Measurements from ENCODE around the gene ACR.

The ACR gene

GRCh38 chr22:50717709-50718351 is 20.2 kb upstream of the ACR start:
- DNase-seq (ENCODE audit: low read depth) = no peak

GRCh38 chr22:50718352-50718709 is 19.7 kb upstream of the ACR start:
- no peak for DNase-seq (ENCODE audit: low read depth)

GRCh38 chr22:50719814-50720300 is 18.1 kb upstream of the ACR start:
- DNase-seq (ENCODE audit: low read depth) = no peak

DNA sequence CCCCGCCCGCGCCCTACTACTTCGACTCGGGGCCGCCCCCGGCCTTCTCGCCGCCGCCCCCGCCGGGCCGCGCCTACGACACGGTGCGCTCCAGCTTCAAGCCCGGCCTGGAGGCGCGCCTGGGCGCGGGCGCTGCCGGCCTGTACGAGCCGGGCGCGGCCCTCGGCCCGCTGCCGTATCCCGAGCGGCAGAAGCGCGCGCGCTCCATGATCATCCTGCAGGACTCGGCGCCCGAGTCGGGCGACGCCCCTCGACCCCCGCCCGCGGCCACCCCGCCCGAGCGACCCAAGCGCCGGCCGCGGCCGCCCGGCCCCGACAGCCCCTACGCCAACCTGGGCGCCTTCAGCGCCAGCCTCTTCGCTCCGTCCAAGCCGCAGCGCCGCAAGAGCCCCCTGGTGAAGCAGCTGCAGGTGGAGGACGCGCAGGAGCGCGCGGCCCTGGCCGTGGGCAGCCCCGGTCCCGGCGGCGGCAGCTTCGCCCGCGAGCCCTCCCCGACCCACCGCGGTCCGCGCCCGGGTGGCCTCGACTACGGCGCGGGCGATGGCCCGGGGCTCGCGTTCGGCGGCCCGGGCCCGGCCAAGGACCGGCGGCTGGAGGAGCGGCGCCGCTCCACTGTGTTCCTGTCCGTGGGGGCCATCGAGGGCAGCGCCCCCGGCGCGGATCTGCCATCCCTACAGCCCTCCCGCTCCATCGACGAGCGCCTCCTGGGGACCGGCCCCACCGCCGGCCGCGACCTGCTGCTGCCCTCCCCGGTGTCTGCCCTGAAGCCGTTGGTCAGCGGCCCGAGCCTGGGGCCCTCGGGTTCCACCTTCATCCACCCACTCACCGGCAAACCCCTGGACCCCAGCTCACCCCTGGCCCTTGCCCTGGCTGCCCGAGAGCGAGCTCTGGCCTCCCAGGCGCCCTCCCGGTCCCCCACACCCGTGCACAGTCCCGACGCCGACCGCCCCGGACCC is 17.4 kb upstream of the ACR start:
- DNase-seq (ENCODE audit: low read depth) = peak; percentile 31

- no peak for DNase-seq (ENCODE audit: low read depth)
These were observed 16.7 kb upstream of the ACR start for GRCh38 chr22:50721257-50721844.

DNA sequence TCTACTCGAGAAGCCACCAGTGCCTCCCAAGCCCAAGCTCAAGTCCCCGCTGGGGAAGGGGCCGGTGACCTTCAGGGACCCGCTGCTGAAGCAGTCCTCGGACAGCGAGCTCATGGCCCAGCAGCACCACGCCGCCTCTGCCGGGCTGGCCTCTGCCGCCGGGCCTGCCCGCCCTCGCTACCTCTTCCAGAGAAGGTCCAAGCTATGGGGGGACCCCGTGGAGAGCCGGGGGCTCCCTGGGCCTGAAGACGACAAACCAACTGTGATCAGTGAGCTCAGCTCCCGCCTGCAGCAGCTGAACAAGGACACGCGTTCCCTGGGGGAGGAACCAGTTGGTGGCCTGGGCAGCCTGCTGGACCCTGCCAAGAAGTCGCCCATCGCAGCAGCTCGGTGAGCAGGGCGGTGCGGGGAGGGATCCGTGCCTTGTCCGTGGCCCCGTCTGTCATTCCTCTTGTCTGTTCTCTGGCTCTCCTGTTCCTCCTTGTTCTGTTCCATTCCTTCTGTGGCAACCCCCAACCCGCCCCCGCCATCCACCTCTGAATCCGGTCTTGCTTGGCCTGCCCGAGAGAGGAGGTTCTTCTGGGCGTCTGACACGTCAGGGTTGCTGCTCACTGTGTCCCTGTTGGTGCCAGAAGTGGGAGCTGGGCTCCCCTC is 15.8 kb upstream of the ACR start:
- no peak for DNase-seq (ENCODE audit: low read depth)

DNA sequence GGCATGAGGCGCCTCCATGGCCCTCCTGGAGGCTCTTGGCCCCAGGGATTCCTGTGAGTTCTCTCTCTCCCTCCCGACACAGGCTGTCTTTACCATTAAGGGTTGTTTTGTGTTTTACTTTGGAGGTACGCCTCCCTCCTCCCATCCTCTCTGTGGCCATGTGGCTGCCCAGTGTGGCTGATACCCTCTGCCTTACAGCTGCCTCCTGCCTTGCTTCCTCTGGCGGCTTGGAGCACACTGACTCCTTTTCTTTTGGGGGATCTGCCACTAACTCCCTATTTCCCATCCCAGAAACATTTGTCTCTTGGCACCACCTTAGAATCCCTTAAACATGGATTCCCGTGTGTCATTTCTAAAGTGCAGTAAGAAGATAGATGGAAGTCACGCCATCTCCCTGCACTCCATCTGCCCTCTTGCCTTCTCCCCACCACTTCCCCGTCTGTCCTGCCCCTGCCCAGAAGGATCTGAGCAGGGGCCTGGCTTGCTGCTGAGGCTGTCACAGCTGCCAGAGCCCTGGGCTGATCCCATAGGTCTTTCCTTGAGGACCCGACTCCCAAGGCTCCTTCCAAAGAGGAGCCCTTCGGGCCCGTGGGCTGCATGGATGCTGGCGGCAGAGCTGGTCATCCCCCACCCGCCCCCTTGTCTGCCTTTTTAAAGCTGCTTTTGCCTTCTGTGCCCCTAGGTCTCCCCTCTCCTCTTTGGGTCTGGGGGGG is 15.1 kb upstream of the ACR start:
- no peak for DNase-seq (ENCODE audit: low read depth)

DNA sequence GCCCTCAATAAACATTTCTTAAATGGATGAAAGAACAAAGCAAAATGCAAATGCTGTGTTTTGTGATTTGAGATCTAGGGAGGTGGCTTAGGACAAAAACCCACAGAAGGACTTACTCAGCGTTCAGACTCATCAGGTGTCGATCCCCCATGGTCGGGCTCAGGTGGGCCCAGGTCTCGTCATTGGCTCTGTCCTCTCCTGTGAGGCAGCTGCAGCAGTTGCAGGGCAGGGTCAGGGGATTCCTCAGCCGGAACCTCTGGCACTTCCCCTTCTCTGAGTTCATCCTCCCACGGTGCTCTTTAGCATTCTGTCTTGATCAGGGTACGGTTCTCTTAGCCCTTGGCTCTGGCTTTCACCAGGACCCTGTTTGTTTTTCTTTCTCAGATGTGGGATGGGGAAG is 14.0 kb upstream of the ACR start:
- DNase-seq (ENCODE audit: low read depth) = no peak

DNA sequence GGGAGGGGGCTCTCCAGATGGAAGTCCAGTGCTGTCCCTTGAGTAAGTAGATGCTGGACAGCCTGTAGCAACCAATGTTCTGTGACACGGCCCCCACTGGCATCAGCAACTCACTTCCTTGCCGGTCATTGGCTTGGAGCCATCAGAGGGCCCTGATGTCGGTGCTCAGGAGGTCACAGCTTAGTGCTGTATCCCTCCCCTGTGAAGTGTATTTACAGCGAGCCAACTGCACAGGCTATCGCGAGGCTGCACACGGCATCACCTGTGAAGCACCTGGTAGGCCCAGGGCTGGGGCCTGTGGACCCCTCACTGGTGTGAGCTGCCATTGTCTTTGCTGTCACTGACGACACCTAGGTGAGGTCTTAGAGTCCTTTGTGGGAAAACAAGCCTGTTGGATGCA is 13.4 kb upstream of the ACR start:
- DNase-seq (ENCODE audit: low read depth) = no peak

DNA sequence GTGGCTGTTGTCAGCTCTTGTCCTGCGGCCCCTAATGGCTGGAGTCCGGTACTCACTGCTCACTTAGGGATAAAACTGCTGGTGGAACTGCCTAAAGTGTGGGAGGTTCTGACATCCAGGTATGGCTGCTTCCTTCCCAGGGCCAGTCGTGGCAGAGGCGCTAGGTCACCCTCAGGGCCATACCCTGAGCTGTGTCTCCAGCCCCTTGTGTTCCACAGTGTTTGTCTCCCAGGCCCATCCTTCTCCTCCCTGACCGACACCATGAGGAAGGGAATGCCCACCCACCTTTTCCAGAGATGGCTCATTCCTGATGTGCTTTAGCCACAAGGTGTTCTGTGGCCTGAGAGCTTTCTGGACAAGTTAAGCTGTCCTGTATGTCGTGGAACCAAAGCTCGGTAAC is 12.4 kb upstream of the ACR start:
- no peak for DNase-seq (ENCODE audit: low read depth)

GRCh38 chr22:50726643-50727340 is 11.2 kb upstream of the ACR start:
- no peak for DNase-seq (ENCODE audit: low read depth)

- no peak for DNase-seq (ENCODE audit: low read depth)
These were observed 10.1 kb upstream of the ACR start for GRCh38 chr22:50727678-50728522.

DNA sequence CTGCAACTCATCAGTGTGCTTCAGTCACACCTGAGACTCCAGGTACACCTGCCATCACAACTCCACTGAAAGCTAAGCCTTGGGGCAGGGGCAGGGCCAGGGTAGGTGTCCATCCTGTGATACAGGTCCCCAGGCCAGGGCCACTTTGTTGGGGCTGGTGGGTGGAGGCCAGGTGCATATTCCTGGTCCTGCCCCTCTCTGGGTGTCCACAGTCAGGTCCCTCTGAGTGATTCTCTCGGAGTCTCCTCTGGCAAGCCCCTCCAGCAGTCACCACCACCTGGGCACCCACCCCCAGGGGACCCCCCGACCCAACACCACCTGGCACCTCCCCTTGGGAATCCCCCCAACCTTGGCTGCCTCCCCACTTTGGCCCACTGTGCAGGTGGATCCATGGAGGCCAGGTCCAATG is 9.5 kb upstream of the ACR start:
- DNase-seq (ENCODE audit: low read depth) = no peak

- no peak for DNase-seq (ENCODE audit: low read depth)
These were observed 8.5 kb upstream of the ACR start for GRCh38 chr22:50729391-50730012.

DNA sequence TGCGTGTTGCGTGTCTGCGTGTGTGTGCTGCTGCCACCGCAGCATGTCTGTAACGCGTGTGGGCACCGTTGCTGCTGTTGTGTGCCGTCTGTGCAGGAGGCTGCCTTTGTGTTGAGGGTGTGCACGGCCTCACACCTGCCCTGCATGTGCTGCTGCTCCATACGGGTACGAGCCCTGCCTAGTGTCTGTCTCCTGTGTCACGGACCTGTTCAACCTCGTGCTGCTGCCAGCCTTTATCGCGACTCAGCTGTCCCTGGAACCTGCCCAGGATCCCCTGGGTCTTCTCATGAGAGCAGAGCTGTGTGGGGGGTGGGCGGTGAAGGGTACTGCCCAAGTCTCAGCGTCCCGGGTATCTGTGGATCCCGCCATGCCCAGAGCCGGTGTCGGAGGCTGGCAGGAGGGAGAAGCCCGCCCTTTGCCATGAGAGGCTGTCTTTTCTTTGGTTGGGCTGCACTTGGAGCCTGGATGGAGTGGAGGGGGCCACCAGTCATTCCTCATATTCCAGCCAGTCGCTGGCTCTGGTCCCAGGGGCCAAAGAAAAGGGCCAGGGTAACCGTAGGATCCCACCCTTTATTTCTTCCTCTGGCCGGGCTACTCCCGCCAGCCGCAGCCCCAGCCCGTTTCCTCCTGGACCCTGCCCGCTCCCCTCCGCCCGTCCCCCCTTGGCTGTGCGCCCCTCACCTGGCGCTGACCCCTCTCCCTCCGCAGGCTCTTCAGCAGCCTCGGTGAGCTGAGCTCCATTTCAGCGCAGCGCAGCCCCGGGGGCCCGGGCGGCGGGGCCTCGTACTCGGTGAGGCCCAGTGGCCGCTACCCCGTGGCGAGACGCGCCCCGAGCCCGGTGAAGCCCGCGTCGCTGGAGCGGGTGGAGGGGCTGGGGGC is 7.8 kb upstream of the ACR start:
- DNase-seq (ENCODE audit: low read depth) = no peak

DNA sequence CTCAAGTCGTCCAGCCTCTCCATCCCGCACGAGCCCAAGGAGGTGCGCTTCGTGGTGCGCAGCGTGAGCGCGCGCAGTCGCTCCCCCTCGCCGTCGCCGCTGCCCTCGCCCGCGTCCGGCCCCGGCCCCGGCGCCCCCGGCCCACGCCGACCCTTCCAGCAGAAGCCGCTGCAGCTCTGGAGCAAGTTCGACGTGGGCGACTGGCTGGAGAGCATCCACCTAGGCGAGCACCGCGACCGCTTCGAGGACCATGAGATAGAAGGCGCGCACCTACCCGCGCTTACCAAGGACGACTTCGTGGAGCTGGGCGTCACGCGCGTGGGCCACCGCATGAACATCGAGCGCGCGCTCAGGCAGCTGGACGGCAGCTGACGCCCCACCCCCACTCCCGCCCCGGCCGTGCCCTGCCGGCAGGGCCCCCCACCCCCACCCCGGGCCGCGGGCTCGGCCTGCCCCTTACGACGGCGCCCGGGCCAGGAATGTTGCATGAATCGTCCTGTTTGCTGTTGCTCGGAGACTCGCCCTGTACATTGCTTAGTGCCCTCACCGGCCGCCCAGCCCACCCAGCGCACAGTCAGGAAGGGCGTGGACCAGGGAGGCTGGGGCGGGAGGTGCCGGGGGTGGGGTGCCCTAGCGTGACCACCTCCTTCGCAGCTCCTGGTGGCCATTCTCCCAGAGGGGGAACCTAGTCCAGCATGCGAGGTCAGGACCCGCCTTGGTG is 6.9 kb upstream of the ACR start:
- no peak for DNase-seq (ENCODE audit: low read depth)

- DNase-seq (ENCODE audit: low read depth) = peak; percentile 37
These were observed 6.0 kb upstream of the ACR start for GRCh38 chr22:50731811-50732624.
